ENCODE data around the gene UBR4.

DNA sequence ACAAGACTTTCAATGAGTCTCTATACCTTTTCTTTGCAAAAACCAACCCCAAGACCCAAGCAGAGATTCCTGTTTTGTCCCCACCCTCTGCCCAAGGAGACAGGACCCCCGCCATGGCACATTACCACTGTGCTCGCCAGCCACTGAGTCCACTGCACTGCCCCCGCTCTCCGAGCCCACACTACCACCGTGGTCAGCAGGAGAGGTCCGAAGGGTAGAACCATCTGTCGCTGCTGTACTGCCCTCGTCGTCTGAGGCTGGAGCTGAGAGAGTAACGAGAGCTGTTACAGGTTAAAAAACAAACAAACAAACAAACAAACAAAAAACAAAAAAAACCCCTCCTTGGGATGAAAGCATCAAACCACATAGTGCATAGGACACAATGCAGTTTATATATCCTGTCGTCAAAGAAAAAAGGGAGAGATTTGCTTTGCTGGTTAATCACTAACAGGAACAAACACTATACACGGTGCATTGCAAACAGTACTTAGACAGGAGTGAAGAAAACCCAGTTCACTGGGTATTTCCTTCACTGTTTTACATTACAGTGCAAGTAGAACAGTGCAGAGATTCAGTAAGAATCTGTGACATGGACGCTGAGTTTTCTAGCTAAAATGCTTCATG is 71.0 kb downstream of the UBR4 start:
- no peak for TF ChIP-seq CTCF (IDR thresholded peaks at IDR 0.05)
- no peak for TF ChIP-seq POLR2A (IDR thresholded peaks at IDR 0.05)
